SH-SY5Y (cell line): ENCODE measurements around the gene S100A6.

Experiments
- GATA2 ChIP-seq: IDR thresholded peaks from 2 replicates; pipeline ENCODE4 v1.6.1; 2011; ENCODE audit warnings: mild to moderate bottlenecking, low read depth, low read length
- GATA3 ChIP-seq: IDR thresholded peaks from 2 replicates; pipeline ENCODE4 v1.6.1; 2011; ENCODE audit warnings: low read depth, mild to moderate bottlenecking, low read length, moderate library complexity

- TF ChIP-seq GATA2 (no peak), GATA3 (no peak)
Observed at GRCh38 chr1:153532769-153533599, 2.8 kb downstream of the S100A6 start.
